IMR-90 (cell line): Measurements from ENCODE around the gene PLEKHG7. TPM values are rescaled to one million over a fixed set of nuclear protein-coding genes. Genes with fewer than 3 reads are reported as not detected.

Source experiments
- ATAC-seq: fragments of 200-7000 bp; cut with Tn5 transposase; 2 replicates; pipeline ENCODE4 v1.9.1; 2020; ENCODE audit warnings: low read depth, mild to moderate bottlenecking, moderate library complexity
- BruUV-seq: library from RNA; stranded (reverse); fragments of 400-500 nt; replicated peaks from 2 replicates; lab custom pipeline; 2021; lab: Mats Ljungman, UMichigan
- CTCF ChIA-PET: fragments of 300-600 bp; formaldehyde crosslinking; extraction: SDS; loops from one replicate; lab custom pipeline; 2021; ENCODE audit warnings: antibody characterized with exemption; lab: Yijun Ruan, JAX
- POLR2A ChIA-PET: fragments of 300-600 bp; sonication (Branson Sonifier 250); formaldehyde crosslinking; loops from one replicate; lab custom pipeline; 2022; ENCODE audit warnings: antibody characterized with exemption; ENCODE audit not compliant: unreplicated experiment; lab: Charles Lee
- DNase-seq: peaks from one replicate; pipeline ENCODE4 v3.0.0; 2013
- H2AFZ ChIP-seq: replicated peaks from 2 replicates; pipeline ENCODE3; 2013; ENCODE audit warnings: low read length, mild to moderate bottlenecking; ENCODE audit not compliant: poor library complexity
- H2AK5ac ChIP-seq: 2 replicates; pipeline ENCODE4 v1.6.1; 2013; ENCODE audit warnings: low read depth, low read length, inconsistent platforms
- H2AK9ac ChIP-seq: replicated peaks from 2 replicates; pipeline ENCODE3; 2013; ENCODE audit warnings: mild to moderate bottlenecking, low read depth, low read length, moderate library complexity; ENCODE audit not compliant: poor library complexity
- H2BK120ac ChIP-seq: 2 replicates; pipeline ENCODE4 v1.6.1; 2013; ENCODE audit warnings: low read depth, low read length, inconsistent platforms
- H2BK15ac ChIP-seq: 3 replicates; pipeline ENCODE4 v1.6.1; 2013; ENCODE audit warnings: low read depth, low read length, inconsistent platforms
- H2BK20ac ChIP-seq: 2 replicates; pipeline ENCODE4 v1.6.1; 2013; ENCODE audit warnings: low read depth, mild to moderate bottlenecking, inconsistent platforms, low read length, moderate library complexity
- H2BK5ac ChIP-seq: 2 replicates; pipeline ENCODE4 v1.6.1; 2013; ENCODE audit warnings: mild to moderate bottlenecking, low read depth, low read length, inconsistent platforms; ENCODE audit not compliant: poor library complexity, severe bottlenecking
- H3K14ac ChIP-seq: replicated peaks from 2 replicates; pipeline ENCODE4 v1.6.1; 2013; ENCODE audit warnings: low read depth, low read length, inconsistent platforms
- H3K18ac ChIP-seq: 2 replicates; pipeline ENCODE4 v1.6.1; 2013; ENCODE audit warnings: low read depth, low read length, control low read depth
- H3K23ac ChIP-seq: 2 replicates; pipeline ENCODE4 v1.6.1; 2013; ENCODE audit warnings: low read depth, low read length, inconsistent platforms
- H3K27ac ChIP-seq: 2 replicates; pipeline ENCODE4 v1.5.1; 2013; ENCODE audit warnings: mild to moderate bottlenecking, control low read depth, low read length; ENCODE audit not compliant: insufficient read depth
- H3K27me3 ChIP-seq: 2 replicates; pipeline ENCODE4 v1.6.1; 2013; ENCODE audit warnings: low read length; ENCODE audit not compliant: control insufficient read depth, insufficient read depth
- H3K36me3 ChIP-seq: 2 replicates; pipeline ENCODE4 v1.6.1; 2013; ENCODE audit warnings: low read length, mixed read lengths; ENCODE audit not compliant: control insufficient read depth, insufficient read depth
- H3K4ac ChIP-seq: 2 replicates; pipeline ENCODE4 v1.6.1; 2013; ENCODE audit warnings: low read depth, low read length, inconsistent platforms
- H3K4me1 ChIP-seq: 2 replicates; pipeline ENCODE4 v1.6.1; 2013; ENCODE audit warnings: low read length, mixed read lengths; ENCODE audit not compliant: control insufficient read depth, insufficient read depth
- H3K4me2 ChIP-seq: 2 replicates; pipeline ENCODE4 v1.6.1; 2013; ENCODE audit warnings: low read depth, mild to moderate bottlenecking, control low read depth, low read length, moderate library complexity
- H3K4me3 ChIP-seq: 2 replicates; pipeline ENCODE4 v1.5.1; 2013; ENCODE audit warnings: low read depth, mild to moderate bottlenecking, control low read depth, low read length, moderate library complexity; ENCODE audit not compliant: insufficient read depth
- H3K56ac ChIP-seq: 2 replicates; pipeline ENCODE4 v1.6.1; 2013; ENCODE audit warnings: low read length, inconsistent platforms; ENCODE audit not compliant: insufficient read depth; ENCODE audit errors: extremely low read depth
- H3K79me1 ChIP-seq, 2 experiments: 2 replicates each; pipeline ENCODE4 v1.6.1; 2013; ENCODE audit warnings: low read length in 2 of 2, inconsistent platforms in 1 of 2, low read depth in 1 of 2
- H3K9ac ChIP-seq: 2 replicates; pipeline ENCODE4 v1.6.1; 2013; ENCODE audit warnings: low read depth, low read length, control low read depth
- H3K9me1 ChIP-seq: 2 replicates; pipeline ENCODE4 v1.6.1; 2013; ENCODE audit warnings: low read length, inconsistent platforms; ENCODE audit not compliant: insufficient read depth
- H3K9me3 ChIP-seq: 2 replicates; pipeline ENCODE4 v1.6.1; 2013; ENCODE audit warnings: low read length; ENCODE audit not compliant: control insufficient read depth, insufficient read depth
- H4K20me1 ChIP-seq: 2 replicates; pipeline ENCODE4 v1.6.1; 2013; ENCODE audit warnings: low read length, inconsistent platforms; ENCODE audit not compliant: insufficient read depth
- H4K5ac ChIP-seq: 2 replicates; pipeline ENCODE4 v1.6.1; 2013; ENCODE audit warnings: mild to moderate bottlenecking, low read depth, low read length, control low read depth
- H4K8ac ChIP-seq, 2 experiments: 2 replicates each; pipeline ENCODE4 v1.6.1; 2013; ENCODE audit warnings: low read depth in 2 of 2, low read length in 2 of 2, control low read depth in 1 of 2, inconsistent platforms in 1 of 2
- H4K91ac ChIP-seq: 2 replicates; pipeline ENCODE4 v1.6.1; 2013; ENCODE audit warnings: low read depth, low read length, inconsistent platforms; ENCODE audit not compliant: insufficient read depth
- BHLHE40 ChIP-seq: fragments of 150-350 bp; IDR thresholded peaks from 2 replicates; pipeline ENCODE4 v1.6.1; 2016; ENCODE audit warnings: mild to moderate bottlenecking, low read depth, low read length
- CEBPB ChIP-seq: IDR thresholded peaks from 2 replicates; pipeline ENCODE4 v1.6.1; 2012; ENCODE audit warnings: low read depth, low read length, improper control_type of control experiment
- CHD1 ChIP-seq: IDR thresholded peaks from 2 replicates; pipeline ENCODE4 v1.6.1; 2012; ENCODE audit warnings: low read depth, low read length, improper control_type of control experiment
- FOS ChIP-seq: fragments of 150-350 bp; IDR thresholded peaks from 2 replicates; pipeline ENCODE4 v1.6.1; 2016; ENCODE audit warnings: low read depth, low read length
- MAFK ChIP-seq: IDR thresholded peaks from 2 replicates; pipeline ENCODE4 v1.6.1; 2012; ENCODE audit warnings: low read depth, low read length, improper control_type of control experiment
- MAZ ChIP-seq: IDR thresholded peaks from 2 replicates; pipeline ENCODE4 v1.6.1; 2012; ENCODE audit warnings: low read depth, mild to moderate bottlenecking, low read length, improper control_type of control experiment, moderate library complexity, borderline replicate concordance
- MXI1 ChIP-seq: IDR thresholded peaks from 2 replicates; pipeline ENCODE4 v1.6.1; 2012; ENCODE audit warnings: low read depth, mild to moderate bottlenecking, low read length, moderate library complexity, borderline replicate concordance
- NFE2L2 ChIP-seq: fragments of 150-350 bp; IDR thresholded peaks from 2 replicates; pipeline ENCODE4 v1.6.1; 2016; ENCODE audit warnings: low read depth, mild to moderate bottlenecking, low read length
- POLR2A ChIP-seq: IDR thresholded peaks from 2 replicates; pipeline ENCODE4 v1.6.1; 2012; ENCODE audit warnings: mild to moderate bottlenecking, low read depth, low read length
- RAD21 ChIP-seq: IDR thresholded peaks from 2 replicates; pipeline ENCODE4 v1.6.1; 2012; ENCODE audit warnings: low read length, improper control_type of control experiment
- RCOR1 ChIP-seq: IDR thresholded peaks from 2 replicates; pipeline ENCODE4 v1.6.1; 2012; ENCODE audit warnings: mild to moderate bottlenecking, low read length, improper control_type of control experiment; ENCODE audit not compliant: insufficient replicate concordance
- RFX5 ChIP-seq: IDR thresholded peaks from 2 replicates; pipeline ENCODE4 v1.8.0; 2012; ENCODE audit warnings: low read depth, mild to moderate bottlenecking, low read length, moderate library complexity
- SMC3 ChIP-seq: fragments of 150-350 bp; IDR thresholded peaks from 2 replicates; pipeline ENCODE4 v1.6.1; 2016; ENCODE audit warnings: low read depth, mild to moderate bottlenecking, antibody characterized with exemption, low read length, moderate library complexity
- WGBS, 2 experiments: methylation state at CpG; one replicate each; pipeline versions ENCODE4 v1.1.5 to v1.1.7; 2013; ENCODE audit warnings: missing lambda C conversion rate in 2 of 2; ENCODE audit not compliant: insufficient read length in 1 of 2; ENCODE audit errors: extremely low coverage in 2 of 2; 5-methylcytosine and 5-hydroxymethylcytosine counted together
- dilution Hi-C: fragments of 300-500 bp; cut with HindIII; formaldehyde crosslinking; loops from one replicate; pipeline ENCODE4 v1.14.3; 2018; ENCODE audit warnings: low sequenced_read_pairs; ENCODE audit not compliant: unreplicated experiment
- in situ Hi-C: fragments of 300-500 bp; cut with MboI; formaldehyde crosslinking; loops from 3 replicates; pipeline ENCODE4 v1.14.3; 2019; ENCODE audit warnings: low sequenced_read_pairs, inconsistent platforms, mixed read lengths
- intact Hi-C: fragments of 100-400 bp; cut with micrococcal nuclease; formaldehyde crosslinking; loops from 2 replicates; pipeline ENCODE4 v1.10.0; 2022
- polyA plus RNA-seq, 3 experiments: library from polyadenylated mRNA; depleted of rRNA; stranded (reverse); fragments of >200 nt; gene quantifications; 2 replicates each; pipeline ENCODE4 v1.2.3, GENCODE V29; 2012; ENCODE audit warnings: low replicate concordance in 1 of 3
- total RNA-seq: library from RNA; depleted of rRNA; stranded (reverse); fragments of >200 nt; gene quantifications from 2 replicates; pipeline ENCODE4 v1.2.3, GENCODE V29; 2012
- TF ChIP-seq, protein P1 (sequence below): conservative IDR thresholded peaks from 2 replicates; pipeline ENCODE4 v1.5.1; 2012; ENCODE audit warnings: mild to moderate bottlenecking, low read depth, low read length, improper control_type of control experiment
- TF ChIP-seq, protein P2 (sequence below): fragments of 150-350 bp; IDR thresholded peaks from 2 replicates; pipeline ENCODE4 v1.6.1; 2017; ENCODE audit warnings: mild to moderate bottlenecking, antibody characterized with exemption, low read length, low read depth
- TF ChIP-seq, protein P3 (sequence below): fragments of 150-350 bp; IDR thresholded peaks from 2 replicates; pipeline ENCODE4 v1.6.1; 2016; ENCODE audit warnings: low read depth, mild to moderate bottlenecking, low read length, moderate library complexity, borderline replicate concordance

PLEKHG7 gene
- total and polyA plus RNA-seq, 2 of the 4 experiments (the other 2 are of a cell fraction) = not detected

DNA sequence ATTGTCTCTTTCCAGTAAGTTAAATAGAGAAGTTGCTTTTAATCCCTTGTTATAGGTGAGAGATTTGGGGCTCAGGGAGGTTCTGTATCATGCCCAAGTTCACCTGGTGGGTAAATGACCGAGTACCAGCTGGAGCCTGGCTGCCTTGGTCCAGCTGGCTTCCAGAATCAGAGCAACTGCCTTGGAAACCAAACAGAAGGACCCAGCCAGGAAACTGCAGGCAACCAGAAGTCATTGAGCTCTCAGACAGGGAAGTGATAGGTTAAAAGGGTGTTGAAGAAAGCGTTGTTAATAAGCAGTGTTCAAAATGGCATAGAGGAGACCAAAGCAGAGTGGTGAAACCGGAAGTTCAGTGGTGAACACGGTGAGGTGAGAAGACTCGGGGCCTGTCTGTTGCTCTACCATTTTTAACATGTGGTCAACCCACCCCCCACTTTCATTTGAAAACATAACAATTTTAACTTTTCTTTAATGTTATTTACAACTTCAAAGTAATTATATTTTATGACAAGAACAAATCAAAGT, 54.9 kb downstream of the PLEKHG7 start:
- ATAC-seq (no peak), DNase-seq (no peak)
- no peak overlapping the region for H3K27ac ChIP-seq
- H4K8ac ChIP-seq = no peak overlapping the region
- no peaks in the 10 kb centered on the region for H3K79me1 ChIP-seq
- no peak overlapping the region for H3K4me2 ChIP-seq
- H3K9ac ChIP-seq = no peak overlapping the region
- H4K20me1 ChIP-seq = no peaks in the 10 kb centered on the region
- TF ChIP-seq, protein P1, sequence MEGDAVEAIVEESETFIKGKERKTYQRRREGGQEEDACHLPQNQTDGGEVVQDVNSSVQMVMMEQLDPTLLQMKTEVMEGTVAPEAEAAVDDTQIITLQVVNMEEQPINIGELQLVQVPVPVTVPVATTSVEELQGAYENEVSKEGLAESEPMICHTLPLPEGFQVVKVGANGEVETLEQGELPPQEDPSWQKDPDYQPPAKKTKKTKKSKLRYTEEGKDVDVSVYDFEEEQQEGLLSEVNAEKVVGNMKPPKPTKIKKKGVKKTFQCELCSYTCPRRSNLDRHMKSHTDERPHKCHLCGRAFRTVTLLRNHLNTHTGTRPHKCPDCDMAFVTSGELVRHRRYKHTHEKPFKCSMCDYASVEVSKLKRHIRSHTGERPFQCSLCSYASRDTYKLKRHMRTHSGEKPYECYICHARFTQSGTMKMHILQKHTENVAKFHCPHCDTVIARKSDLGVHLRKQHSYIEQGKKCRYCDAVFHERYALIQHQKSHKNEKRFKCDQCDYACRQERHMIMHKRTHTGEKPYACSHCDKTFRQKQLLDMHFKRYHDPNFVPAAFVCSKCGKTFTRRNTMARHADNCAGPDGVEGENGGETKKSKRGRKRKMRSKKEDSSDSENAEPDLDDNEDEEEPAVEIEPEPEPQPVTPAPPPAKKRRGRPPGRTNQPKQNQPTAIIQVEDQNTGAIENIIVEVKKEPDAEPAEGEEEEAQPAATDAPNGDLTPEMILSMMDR = no peak
- no peak for TF ChIP-seq NFE2L2
- TF ChIP-seq, protein P2, sequence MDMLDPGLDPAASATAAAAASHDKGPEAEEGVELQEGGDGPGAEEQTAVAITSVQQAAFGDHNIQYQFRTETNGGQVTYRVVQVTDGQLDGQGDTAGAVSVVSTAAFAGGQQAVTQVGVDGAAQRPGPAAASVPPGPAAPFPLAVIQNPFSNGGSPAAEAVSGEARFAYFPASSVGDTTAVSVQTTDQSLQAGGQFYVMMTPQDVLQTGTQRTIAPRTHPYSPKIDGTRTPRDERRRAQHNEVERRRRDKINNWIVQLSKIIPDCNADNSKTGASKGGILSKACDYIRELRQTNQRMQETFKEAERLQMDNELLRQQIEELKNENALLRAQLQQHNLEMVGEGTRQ = no peak
- TF ChIP-seq MAZ = no peak
- no peak for TF ChIP-seq BHLHE40
- TF ChIP-seq SMC3 = no peak
- TF ChIP-seq, protein P3, sequence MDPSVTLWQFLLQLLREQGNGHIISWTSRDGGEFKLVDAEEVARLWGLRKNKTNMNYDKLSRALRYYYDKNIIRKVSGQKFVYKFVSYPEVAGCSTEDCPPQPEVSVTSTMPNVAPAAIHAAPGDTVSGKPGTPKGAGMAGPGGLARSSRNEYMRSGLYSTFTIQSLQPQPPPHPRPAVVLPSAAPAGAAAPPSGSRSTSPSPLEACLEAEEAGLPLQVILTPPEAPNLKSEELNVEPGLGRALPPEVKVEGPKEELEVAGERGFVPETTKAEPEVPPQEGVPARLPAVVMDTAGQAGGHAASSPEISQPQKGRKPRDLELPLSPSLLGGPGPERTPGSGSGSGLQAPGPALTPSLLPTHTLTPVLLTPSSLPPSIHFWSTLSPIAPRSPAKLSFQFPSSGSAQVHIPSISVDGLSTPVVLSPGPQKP = no peak
- TF ChIP-seq POLR2A = no peak
- TF ChIP-seq MXI1 = no peak
- no peak for TF ChIP-seq RFX5
- TF ChIP-seq RAD21 = no peak
- no peak for TF ChIP-seq CEBPB
- no peak for TF ChIP-seq CHD1
- TF ChIP-seq RCOR1 = no peak
- TF ChIP-seq FOS = no peak
- no peak for TF ChIP-seq MAFK
- H3K27me3 ChIP-seq = no peaks in the 10 kb centered on the region
- H2BK20ac ChIP-seq = no peak overlapping the region
- no peak overlapping the region for H4K5ac ChIP-seq
- H3K18ac ChIP-seq = no peak overlapping the region
- H2BK120ac ChIP-seq = no peak overlapping the region
- CTCF ChIA-PET = no interaction called here
- no peak overlapping the region for H3K4me3 ChIP-seq
- POLR2A ChIA-PET = no interaction called here
- H2AK9ac ChIP-seq = no peak overlapping the region
- no peak overlapping the region for H2BK15ac ChIP-seq
- H3K56ac ChIP-seq = no peak overlapping the region
- no peaks in the 10 kb centered on the region for H3K9me1 ChIP-seq
- H3K4me1 ChIP-seq = no peaks in the 10 kb centered on the region; the same call in 1 of the 2 replicates
- no peak overlapping the region for H3K4ac ChIP-seq
- intact Hi-C loops = no loop called here
- no peaks in the 10 kb centered on the region for H3K36me3 ChIP-seq
- no peak overlapping the region for H2AK5ac ChIP-seq
- no peak overlapping the region for H2BK5ac ChIP-seq
- H2AFZ ChIP-seq = no peak overlapping the region
- H3K9me3 ChIP-seq = no peaks in the 10 kb centered on the region
- in situ Hi-C loops = no loop called here
- H4K91ac ChIP-seq = no peak overlapping the region
- no peak overlapping the region for H3K14ac ChIP-seq
- dilution Hi-C loops = no loop called here
- BruUV-seq = no TSS peak
- no CpG with 5 or more reads among the region's 5 CpGs for WGBS, 2 experiments
- no peak overlapping the region for H3K23ac ChIP-seq
